ENCODE results near the gene CLCN1.
A peak's percentile ranks its signal among the peaks of the same experiment; 100 is the strongest.
"Not testable (repeated sequence)": the region's sequence is repeated elsewhere in the genome, so short reads cannot be mapped to it uniquely, and the experiment has no call there.

The CLCN1 gene
- total RNA-seq = 0 to 0.99 (median 0.38) reads per million in 18 experiments

DNA sequence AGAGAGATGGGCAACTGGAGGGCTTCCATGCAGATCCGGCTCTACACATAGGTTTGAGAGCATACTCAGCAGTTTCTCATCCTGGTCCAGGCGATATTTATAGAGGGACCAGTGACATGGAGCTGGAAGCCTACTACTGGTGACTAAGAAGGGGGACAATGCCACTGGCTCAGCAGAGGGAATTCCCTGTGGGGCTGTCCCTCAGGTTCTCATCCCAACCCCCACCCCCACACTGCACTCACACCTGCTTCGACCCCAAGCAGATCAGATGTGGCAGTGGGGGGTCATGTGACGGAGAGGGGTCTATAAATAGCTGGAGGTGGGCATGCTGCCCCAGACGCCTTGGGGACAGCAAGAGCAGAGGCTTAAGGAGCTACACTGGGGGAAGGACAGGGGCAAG, at the start of gene CLCN1:
Gene CLCN1 (plus strand): TSS at position 336 of the 400 bp plus-strand sequence. CDS start 102 bp downstream, outside the sequence.
- DNase-seq = no peak

GRCh38 chr7:143269251-143269650, 46.7 kb upstream of the CLCN1 start:
- DNase-seq = no peak

- no peak for DNase-seq
Measured at GRCh38 chr7:143271240-143271639, 44.7 kb upstream of the CLCN1 start.

GRCh38 chr7:143272871-143273270, 43.0 kb upstream of the CLCN1 start:
- DNase-seq = no peak

GRCh38 chr7:143279186-143280098, 36.5 kb upstream of the CLCN1 start:
- no peak for DNase-seq

DNA sequence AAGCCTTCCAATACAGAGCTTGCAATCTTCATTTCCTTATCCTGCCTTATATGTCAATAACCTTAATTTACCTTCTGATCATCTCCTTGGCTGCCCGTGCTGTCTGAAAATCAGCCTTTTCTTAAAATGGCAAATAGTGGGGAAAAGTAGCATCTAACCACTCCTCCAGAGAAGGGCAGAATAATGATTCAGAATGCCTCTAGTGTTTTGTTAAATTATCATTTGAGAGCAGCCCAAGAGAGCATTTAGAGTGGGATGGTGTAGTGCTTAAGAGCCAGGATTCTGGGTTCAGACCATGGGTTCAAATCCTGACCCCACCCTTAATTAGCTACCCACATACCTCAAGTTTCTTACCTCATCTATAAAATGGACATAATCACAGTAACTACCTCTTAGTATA, 35.8 kb upstream of the CLCN1 start:
- DNase-seq = no peak

DNA sequence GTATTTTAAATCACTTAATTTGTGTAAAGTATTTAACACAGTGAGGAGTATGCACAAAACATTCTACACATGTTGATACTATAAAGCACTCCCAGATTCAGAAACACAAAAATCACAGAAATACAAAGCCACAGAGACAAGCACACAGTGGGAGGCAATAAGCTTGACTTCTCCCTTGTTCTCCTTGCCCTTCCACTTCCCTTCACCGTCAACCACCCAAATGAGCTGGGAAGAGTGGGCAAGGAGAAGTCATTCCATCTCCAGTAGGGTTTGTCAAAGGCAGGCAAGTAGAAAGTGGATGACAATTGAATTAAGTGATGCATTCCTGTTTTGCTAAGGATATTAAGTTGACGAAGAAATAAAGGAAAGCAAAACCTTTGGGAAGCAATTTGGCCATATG, 35.3 kb upstream of the CLCN1 start:
- DNase-seq = peak; percentile 26 to 40

- no peak for DNase-seq
Measured at GRCh38 chr7:143281529-143281928, 34.4 kb upstream of the CLCN1 start.

GRCh38 chr7:143282124-143282523, 33.8 kb upstream of the CLCN1 start:
- DNase-seq = no peak

- no peak for DNase-seq
Measured at GRCh38 chr7:143283381-143283780, 32.5 kb upstream of the CLCN1 start.

- DNase-seq = no peak
Measured at GRCh38 chr7:143284591-143285469, 31.1 kb upstream of the CLCN1 start, which contains the start of gene TMEM139. TMEM139 (plus strand) TSS chr7:143284958; CDS start chr7:143285958, 1,000 bp downstream.

GRCh38 chr7:143285470-143285778, 30.5 kb upstream of the CLCN1 start:
- no peak for DNase-seq

DNA sequence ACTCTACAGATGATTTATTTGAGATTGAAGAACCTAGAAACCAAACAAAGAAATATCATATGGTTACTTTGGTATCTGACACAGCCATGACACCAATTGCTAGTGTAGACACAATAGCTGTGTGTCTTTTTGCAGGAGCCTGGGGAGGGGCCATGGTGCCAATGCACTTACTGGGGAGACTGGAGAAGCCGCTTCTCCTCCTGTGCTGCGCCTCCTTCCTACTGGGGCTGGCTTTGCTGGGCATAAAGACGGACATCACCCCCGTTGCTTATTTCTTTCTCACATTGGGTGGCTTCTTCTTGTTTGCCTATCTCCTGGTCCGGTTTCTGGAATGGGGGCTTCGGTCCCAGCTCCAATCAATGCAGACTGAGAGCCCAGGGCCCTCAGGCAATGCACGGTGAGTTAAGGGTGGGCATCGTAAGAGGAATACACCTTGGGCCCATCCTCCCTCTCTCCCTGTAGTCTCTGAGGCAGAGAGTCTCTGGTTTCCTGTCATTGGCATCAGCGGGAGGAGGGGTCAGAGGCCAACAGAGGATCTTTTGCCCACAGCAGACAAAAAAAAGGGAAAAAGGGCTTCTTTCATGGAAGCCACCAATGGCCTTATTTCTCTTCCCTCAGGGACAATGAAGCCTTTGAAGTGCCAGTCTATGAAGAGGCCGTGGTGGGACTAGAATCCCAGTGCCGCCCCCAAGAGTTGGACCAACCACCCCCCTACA, 29.9 kb upstream of the CLCN1 start:
- DNase-seq = no peak

- DNase-seq = no peak
Measured at GRCh38 chr7:143286522-143286890, 29.4 kb upstream of the CLCN1 start.

DNA sequence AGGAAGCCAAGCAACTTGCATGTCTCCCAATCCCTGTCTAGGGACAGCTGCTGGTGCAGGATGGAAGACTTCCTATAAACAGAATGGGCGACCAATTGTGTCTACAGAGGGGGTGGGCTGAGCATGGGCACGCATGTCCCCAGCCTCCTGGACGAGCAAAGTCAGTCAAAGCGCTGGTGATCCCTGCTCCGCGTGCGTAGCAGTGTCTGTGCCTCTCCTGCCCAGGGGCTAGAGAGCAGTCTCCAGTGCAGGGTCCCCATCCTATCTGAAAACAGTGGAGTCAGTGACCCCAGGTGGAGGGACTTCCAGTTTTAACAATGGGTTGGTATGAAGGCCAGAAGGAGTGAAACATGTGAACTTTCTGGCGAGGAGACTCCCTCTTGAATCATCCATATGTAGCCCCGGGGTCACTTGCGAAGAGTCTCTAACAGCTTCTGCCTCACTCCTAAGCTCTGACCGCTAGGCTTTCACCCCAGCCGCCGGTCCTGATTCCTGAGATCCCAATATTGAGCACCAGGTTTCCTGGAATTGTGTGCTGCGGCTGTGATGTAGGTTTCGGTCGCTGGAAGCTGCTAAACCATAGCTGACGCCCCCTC, 28.5 kb upstream of the CLCN1 start:
- DNase-seq = no peak

DNA sequence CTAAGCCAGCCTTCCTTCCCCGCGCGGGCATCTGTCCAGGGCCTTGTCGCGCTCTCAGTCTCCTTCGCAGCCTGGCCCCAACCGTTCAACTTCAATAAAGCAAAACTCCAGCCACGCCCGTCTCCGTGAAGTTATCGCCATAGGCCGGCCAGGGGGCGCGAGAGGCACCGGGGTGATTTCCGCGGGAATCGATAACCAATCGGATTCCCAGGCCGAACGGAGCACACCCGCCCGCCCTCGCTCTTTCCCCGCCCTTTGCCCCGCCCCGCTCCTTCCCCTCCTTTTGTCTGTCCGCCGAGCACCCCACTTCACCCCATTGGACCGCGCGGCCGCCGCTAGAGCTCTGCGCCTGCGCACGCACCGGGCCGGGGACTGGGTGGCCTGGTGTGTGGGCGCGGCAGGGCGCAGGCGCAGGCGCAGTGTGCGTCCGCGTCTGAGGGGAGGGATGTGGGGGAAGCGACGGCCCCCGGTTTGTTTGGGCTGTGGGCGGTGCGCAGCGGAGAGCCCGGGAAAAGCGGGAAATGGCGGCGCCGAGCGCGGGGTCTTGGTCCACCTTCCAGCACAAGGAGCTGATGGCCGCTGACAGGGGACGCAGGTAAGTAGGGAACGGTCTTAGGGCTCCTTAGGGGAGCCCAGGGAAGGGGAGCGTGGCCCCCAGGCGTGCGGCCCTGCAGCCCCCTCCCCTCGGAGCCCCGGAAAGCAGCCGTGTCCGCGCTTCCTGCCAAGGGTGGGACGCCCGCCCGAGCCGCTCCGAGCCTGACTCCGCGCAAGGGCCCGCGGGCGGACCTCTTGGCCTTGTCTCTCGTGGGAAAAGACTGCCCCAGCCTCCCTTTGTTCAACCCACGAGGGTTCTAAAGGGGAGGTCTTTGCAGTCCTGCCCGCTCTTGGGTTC, 27.7 kb upstream of the CLCN1 start, which contains the start of gene CASP2:
Gene CASP2 (plus strand): TSS at position 417 of the 892 bp plus-strand sequence. CDS start 105 bp downstream, at position 522.
- peak; percentile 97 for DNase-seq

DNA sequence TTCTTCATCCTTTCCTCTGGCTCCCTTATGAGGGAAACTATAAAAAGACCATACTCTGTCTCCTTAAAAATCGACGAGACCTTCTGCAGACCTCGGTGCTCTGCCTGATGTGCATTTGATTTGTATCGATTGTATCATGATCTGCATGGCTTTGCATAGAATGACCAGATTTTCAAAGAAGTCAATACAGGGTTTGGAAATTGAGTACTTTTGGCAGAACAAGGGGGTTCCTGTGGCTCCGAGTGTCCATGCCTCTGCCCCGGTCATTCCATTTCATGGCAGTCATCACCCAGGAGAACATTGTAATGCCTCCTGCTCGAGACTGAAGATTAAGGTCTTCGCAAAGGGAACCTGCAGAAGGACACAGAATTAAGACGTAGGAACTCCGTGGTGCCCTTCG, 27.1 kb upstream of the CLCN1 start:
- no peak for DNase-seq

- DNase-seq = peak; percentile 21 to 39
Measured at GRCh38 chr7:143289421-143289820, 26.5 kb upstream of the CLCN1 start.

- not testable (repeated sequence) for DNase-seq
Measured at GRCh38 chr7:143289888-143290287, 26.0 kb upstream of the CLCN1 start.

DNA sequence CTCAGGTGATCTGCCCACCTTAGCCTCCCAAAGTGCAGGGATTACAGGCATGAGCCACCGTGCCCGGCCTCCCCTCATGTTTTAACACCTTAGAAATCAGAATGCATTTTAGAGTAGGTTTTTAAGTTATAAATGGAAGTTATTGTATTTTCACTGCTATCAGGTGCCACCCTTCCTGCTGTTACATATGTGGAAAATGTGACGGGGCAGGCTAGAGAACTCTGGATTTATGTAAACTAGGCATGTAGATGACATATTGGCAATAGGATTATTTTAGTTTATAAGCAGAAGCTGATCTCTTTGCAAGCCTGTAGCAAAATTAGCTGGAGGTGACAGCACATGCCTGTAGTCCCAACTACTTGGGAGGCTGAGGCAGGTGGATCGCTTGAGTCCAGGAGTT, 25.6 kb upstream of the CLCN1 start:
- no peak for DNase-seq

DNA sequence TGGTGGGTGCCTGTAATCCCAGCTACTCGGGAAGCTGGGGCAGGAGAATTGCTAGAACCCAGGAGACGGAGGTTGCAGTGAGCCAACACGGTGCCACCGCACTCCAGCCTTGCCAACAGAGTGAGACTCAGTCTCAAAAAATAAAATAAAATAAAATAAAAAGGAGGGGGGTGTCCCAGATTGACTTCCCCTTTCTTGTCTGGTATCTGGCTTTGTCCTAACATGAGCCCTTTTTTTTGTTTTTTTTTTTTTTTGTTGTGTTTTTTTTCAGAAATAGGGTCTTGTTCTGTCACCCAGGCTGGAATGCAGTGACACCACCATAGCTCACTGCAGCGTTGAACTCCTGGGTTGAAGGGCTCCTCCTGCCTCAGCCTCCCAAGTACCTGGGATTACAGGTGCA, 23.0 kb upstream of the CLCN1 start:
- DNase-seq = no peak
